Measurements from ENCODE around the gene SRCAP.

Gene SRCAP

DNA sequence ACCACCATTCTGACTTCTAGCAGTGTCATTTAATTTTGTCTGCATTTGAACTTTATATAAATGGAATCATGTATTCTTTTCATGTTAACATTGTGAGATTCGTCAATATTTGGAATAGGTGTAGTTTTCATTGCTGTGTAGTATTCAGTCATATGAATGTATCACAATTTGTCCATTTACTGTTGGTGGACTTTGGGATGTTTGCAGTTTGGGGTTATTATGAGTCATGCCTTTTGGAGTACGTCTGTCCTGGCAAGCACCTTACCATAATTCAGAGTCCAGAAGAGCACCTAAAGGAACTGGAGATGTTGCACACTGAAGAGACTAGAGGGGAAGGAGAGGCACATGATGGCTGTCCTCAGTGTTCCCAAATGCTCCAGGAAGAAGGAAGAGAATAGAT is 46.1 kb downstream of the SRCAP start:
- TF ChIP-seq, protein P1, sequence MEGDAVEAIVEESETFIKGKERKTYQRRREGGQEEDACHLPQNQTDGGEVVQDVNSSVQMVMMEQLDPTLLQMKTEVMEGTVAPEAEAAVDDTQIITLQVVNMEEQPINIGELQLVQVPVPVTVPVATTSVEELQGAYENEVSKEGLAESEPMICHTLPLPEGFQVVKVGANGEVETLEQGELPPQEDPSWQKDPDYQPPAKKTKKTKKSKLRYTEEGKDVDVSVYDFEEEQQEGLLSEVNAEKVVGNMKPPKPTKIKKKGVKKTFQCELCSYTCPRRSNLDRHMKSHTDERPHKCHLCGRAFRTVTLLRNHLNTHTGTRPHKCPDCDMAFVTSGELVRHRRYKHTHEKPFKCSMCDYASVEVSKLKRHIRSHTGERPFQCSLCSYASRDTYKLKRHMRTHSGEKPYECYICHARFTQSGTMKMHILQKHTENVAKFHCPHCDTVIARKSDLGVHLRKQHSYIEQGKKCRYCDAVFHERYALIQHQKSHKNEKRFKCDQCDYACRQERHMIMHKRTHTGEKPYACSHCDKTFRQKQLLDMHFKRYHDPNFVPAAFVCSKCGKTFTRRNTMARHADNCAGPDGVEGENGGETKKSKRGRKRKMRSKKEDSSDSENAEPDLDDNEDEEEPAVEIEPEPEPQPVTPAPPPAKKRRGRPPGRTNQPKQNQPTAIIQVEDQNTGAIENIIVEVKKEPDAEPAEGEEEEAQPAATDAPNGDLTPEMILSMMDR (IDR thresholded peaks at IDR 0.05; ENCODE audit: poor library complexity, severe bottlenecking): no peak
- Histone ChIP-seq H3K27me3 (ENCODE audit: insufficient read depth, poor library complexity, severe bottlenecking) (no peaks in the 10 kb centered on the region), H3K4me3 (ENCODE audit: severe bottlenecking) (no peak overlapping the region), H3K9me3 (ENCODE audit: severe bottlenecking) (no peaks in the 10 kb centered on the region), H3K27ac (ENCODE audit: poor library complexity, severe bottlenecking) (no peak overlapping the region), H3K4me1 (ENCODE audit: insufficient read depth, poor library complexity, severe bottlenecking) (peaks cover 22% of the 10 kb centered on the region), H3K36me3 (ENCODE audit: low read depth) (peaks cover 43% of the 10 kb centered on the region)
- DNase-seq (ENCODE audit: low spot score) (no peak), ATAC-seq (ENCODE audit: low read depth) (no peak)

DNA sequence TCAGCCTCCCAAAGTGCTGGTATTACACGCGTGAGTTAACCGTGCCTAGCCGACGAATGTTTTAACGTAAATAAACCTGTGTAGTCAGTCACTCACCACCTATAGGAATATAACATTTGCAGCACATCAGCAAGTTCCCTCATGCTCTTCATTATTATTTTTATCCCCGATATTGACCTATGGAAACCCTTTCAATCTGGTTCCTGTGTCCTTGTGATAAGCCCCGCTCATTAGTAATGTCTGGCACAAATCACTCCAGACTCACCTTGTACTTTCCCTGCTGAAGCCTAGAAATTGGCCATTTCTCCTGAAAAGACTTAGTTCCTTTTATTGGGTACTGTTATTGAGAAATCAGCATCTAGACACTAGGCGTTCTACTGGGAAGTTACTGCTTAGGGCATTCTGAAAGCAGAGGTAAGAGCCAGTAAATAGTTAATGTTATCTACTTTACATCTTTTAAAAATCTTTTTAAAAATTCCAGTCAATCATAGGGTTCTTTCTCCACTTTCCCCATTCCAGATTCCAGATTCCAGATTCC is 47.7 kb downstream of the SRCAP start:
- H3K4me3 ChIP-seq (ENCODE audit: severe bottlenecking): no peak overlapping the region
- H3K9me3 ChIP-seq (ENCODE audit: severe bottlenecking): no peaks in the 10 kb centered on the region
- TF ChIP-seq, protein P1 (IDR thresholded peaks at IDR 0.05; ENCODE audit: poor library complexity, severe bottlenecking): no peak
- DNase-seq (ENCODE audit: low spot score) (no peak), ATAC-seq (ENCODE audit: low read depth) (no peak)
- H3K36me3 ChIP-seq (ENCODE audit: low read depth): peaks cover 56% of the 10 kb centered on the region
- no peaks in the 10 kb centered on the region for H3K27me3 ChIP-seq (ENCODE audit: insufficient read depth, poor library complexity, severe bottlenecking)
- peaks cover 19% of the 10 kb centered on the region for H3K4me1 ChIP-seq (ENCODE audit: insufficient read depth, poor library complexity, severe bottlenecking)
- H3K27ac ChIP-seq (ENCODE audit: poor library complexity, severe bottlenecking): peak overlapping the region; percentile 79

DNA sequence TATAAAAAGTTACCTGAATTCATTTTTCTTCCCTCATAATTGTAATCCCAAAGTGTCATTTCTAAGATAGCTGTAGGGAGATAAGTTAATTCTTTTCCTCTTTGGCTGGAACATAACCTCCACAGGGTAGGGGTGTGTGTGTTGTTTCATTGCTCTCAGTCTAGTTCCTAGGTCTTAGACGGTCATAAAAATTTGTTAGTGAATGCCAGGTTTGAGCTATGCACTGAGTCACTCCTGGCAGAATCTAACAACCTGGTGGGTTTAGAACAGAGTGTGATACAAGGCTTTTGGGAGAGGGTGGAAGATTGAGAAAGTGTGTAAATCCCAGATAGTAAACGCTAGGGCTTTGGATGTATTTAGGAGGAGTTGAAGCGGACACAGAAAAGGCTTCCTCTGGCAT is 48.4 kb downstream of the SRCAP start:
- H3K9me3 ChIP-seq (ENCODE audit: severe bottlenecking): no peaks in the 10 kb centered on the region
- peak; percentile 51 for ATAC-seq (ENCODE audit: low read depth)
- DNase-seq (ENCODE audit: low spot score): no peak
- H3K4me1 ChIP-seq (ENCODE audit: insufficient read depth, poor library complexity, severe bottlenecking): peaks cover 13% of the 10 kb centered on the region
- H3K27me3 ChIP-seq (ENCODE audit: insufficient read depth, poor library complexity, severe bottlenecking): no peaks in the 10 kb centered on the region
- H3K27ac ChIP-seq (ENCODE audit: poor library complexity, severe bottlenecking): peak overlapping the region; percentile 79
- peaks cover 54% of the 10 kb centered on the region for H3K36me3 ChIP-seq (ENCODE audit: low read depth)
- TF ChIP-seq, protein P1 (IDR thresholded peaks at IDR 0.05; ENCODE audit: poor library complexity, severe bottlenecking): no peak
- peak overlapping the region; percentile 43 for H3K4me3 ChIP-seq (ENCODE audit: severe bottlenecking)

DNA sequence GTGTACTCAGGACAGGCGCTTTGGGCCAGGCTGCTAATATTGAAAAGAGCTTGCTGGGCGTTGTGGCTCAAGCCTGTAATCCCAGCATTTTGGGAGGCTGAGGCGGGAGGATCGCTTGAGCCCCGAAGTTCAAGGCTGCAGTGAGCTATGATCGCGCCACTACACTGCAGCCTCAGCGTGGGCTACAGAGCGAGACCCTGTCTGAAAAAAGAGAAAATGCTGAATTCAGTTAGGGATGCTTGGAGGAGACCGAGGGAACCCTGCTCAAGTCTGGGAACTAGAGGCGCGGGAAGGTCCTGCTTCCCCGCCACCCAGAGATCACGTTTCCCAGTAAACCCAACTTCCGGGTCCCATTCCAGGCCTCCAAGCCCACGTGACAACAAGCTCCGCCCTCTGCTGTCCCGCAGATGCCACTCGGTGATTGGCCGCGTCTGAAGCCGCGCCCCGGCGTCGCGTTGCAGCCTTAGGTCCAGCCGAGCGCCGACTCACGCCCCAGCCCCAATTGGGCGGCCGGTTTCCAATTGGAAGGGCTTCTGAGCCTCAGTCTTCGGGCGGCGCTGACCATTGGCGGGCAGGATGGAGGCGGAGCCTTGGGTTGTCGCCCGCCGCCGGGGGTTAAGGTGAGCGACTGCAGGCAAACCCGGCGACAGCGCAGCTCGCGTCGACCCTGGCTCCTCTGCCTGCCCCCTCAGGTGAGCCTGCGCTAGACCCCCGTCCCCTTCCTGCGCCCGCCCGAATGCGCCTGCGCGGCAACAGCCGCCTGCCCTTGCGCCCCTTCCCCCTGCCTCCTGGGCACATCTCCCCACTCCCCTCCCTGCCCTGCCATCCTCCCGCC is 49.0 kb downstream of the SRCAP start, which contains the start of gene PHKG2:
Gene PHKG2, plus strand, starts transcription at position 627 of the 835 bp plus-strand sequence. CDS start 396 bp downstream, outside the sequence.
- Histone ChIP-seq H3K27ac (ENCODE audit: poor library complexity, severe bottlenecking) (peak within 1 kb of the TSS; percentile 79), H3K4me1 (ENCODE audit: insufficient read depth, poor library complexity, severe bottlenecking) (peaks cover 12% of the 10 kb centered on the region), H3K27me3 (ENCODE audit: insufficient read depth, poor library complexity, severe bottlenecking) (no peaks in the 10 kb centered on the region), H3K4me3 (ENCODE audit: severe bottlenecking) (peak within 1 kb of the TSS; percentile 43), H3K9me3 (ENCODE audit: severe bottlenecking) (no peaks in the 10 kb centered on the region), H3K36me3 (ENCODE audit: low read depth) (peaks cover 54% of the 10 kb centered on the region)
- ATAC-seq (ENCODE audit: low read depth) (peak; percentile 97), DNase-seq (ENCODE audit: low spot score) (peak; percentile 99)
- TF ChIP-seq, protein P1 (IDR thresholded peaks at IDR 0.05; ENCODE audit: poor library complexity, severe bottlenecking): no peak
